GM13977 (cell line): ENCODE data around the gene REPS2.

Experiments used
- DNase-seq: peaks from one replicate; pipeline ENCODE4 v3.0.0; 2012; ENCODE audit warnings: low spot score
- CTCF ChIP-seq: IDR thresholded peaks from 2 replicates; pipeline ENCODE4 v1.5.1; 2012; ENCODE audit warnings: mild to moderate bottlenecking, control low read depth; ENCODE audit not compliant: insufficient read depth; ENCODE audit errors: extremely low read depth, missing control alignments
- in situ Hi-C: fragments of 300-500 bp; cut with MboI; formaldehyde crosslinking; loops from one replicate; pipeline ENCODE4 v1.12.0; 2022; ENCODE audit warnings: low sequenced_read_pairs, low pct_unique_long_range_greater_than_20kb, mixed read lengths, inconsistent platforms; ENCODE audit not compliant: unreplicated experiment

REPS2 gene

DNA sequence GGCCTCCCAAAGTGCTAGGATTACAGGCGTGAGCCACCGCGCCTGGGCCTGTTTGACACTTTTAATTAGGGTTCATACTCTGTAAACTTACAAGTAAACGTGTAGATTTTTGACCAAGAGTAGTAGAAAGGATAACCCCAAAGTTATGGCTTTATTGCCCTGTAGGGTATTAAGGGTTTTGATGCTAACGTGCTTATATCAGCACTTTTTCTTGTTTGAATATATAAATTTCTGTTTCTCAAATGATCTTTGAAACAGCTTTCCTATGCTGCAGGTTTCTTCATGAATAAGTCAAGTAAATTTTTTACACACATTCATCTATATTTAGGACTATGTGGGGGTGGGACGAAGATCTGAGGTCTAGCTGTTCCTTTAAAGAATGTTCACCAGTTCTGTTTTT lies 29.3 kb upstream of the REPS2 start:
- no peak for DNase-seq
- in situ Hi-C loops: no loop called here
- TF ChIP-seq CTCF: no peak

DNA sequence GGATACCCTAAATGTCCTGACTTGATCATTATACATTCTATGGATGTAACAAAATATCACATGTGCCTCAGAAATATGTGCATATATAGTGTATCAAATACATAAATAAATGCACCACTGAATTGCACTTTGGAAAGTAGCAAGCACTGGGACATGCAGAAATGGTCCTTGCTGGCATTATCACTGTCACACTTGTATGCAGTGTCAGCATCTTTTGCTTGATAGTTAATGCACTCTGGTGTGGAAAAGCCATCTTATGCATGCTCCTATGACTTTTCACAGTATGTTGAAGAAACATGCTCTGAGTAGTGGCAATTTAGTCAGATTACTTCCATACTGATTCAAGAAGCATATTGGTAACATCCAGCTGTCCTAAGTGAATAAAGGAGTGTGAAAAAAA lies 27.5 kb upstream of the REPS2 start:
- in situ Hi-C loops: no loop called here
- no peak for TF ChIP-seq CTCF
- DNase-seq: no peak

DNA sequence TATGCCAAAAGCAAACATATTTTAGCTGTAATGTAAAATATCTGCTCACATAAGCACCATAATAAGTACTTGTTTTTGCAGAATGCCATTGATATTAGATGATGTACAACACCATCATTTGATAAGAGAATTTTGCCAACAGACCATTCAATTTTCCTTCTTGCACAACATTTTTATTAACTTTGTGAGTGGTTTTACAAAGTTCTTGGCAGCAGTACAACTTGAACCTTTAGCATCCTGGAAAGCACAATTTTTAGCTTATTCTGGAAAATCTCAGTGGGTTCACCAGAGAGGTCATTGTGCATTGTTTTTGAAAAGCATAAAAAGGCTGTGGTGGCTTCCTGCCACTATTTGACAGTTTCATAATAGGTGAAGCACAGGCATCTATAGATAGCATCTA lies 26.4 kb upstream of the REPS2 start:
- no peak for TF ChIP-seq CTCF
- in situ Hi-C loops: no loop called here
- no peak for DNase-seq

GRCh38 chrX:16923157-16923556 lies 23.3 kb upstream of the REPS2 start:
- no peak for TF ChIP-seq CTCF
- no peak for DNase-seq
- in situ Hi-C loops: no loop called here

- no peak for DNase-seq
- in situ Hi-C loops: no loop called here
- no peak for TF ChIP-seq CTCF
Observed at GRCh38 chrX:16924631-16925480, 21.6 kb upstream of the REPS2 start.

DNA sequence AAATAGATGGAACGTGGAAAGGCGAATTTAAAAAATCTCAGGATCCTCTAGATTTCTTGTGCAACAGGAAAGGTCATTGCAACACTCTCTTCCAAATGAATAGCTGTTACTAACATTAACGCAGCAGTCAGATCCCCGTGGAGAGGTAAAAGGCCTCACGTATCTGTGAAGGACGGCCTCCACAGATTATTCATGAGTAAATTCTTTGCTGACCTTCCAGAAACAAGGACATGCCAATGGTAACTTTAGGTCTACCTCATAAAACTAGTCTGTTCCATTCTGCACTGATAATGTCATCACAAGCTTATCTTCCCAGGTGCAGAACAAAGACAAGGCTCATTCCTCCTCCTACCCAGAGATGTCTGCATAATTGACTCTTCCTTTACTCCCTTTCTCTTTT lies 16.1 kb upstream of the REPS2 start:
- in situ Hi-C loops: no loop called here
- TF ChIP-seq CTCF: no peak
- DNase-seq: no peak
